Stimulated activated CD8-positive, alpha-beta memory T cell treated with anti-CD3 and anti-CD28 coated beads, Interleukin-4, amount 100 ng/mL, for 24 hours (primary cell): ENCODE data around the gene CTCF.

ENCODE experiments used
- DNase-seq: peaks from one replicate; pipeline ENCODE4 v3.0.0-alpha.2; 2020; ENCODE audit warnings: low read depth

CTCF gene

GRCh38 chr16:67653789-67654402 is 91.6 kb downstream of the CTCF start:
- DNase-seq = no peak

- DNase-seq = no peak
Measured at GRCh38 chr16:67654403-67654911, 92.1 kb downstream of the CTCF start.

- no peak for DNase-seq
Measured at GRCh38 chr16:67655363-67655762, 93.0 kb downstream of the CTCF start.

- DNase-seq = no peak
Measured at GRCh38 chr16:67656344-67657016, 94.2 kb downstream of the CTCF start.

GRCh38 chr16:67657017-67657608 is 94.8 kb downstream of the CTCF start:
- DNase-seq = no peak

GRCh38 chr16:67657751-67658518 is 95.6 kb downstream of the CTCF start:
- DNase-seq = no peak

GRCh38 chr16:67658849-67659674 is 96.7 kb downstream of the CTCF start:
- no peak for DNase-seq

GRCh38 chr16:67659675-67660563 is 97.6 kb downstream of the CTCF start, which contains the start of gene ACD:
TSS of gene ACD (minus strand) at chr16:67660260. CDS start at chr16:67660220, 40 bp downstream.
- DNase-seq = peak; percentile 88

- peak; percentile 91 for DNase-seq
Measured at GRCh38 chr16:67660564-67661028, 98.3 kb downstream of the CTCF start, which contains the start of gene PARD6A. TSS of gene PARD6A (plus strand) at chr16:67660960. CDS start at chr16:67661039, 79 bp downstream.

- DNase-seq = no peak
Measured at GRCh38 chr16:67661101-67661761, 98.9 kb downstream of the CTCF start.

GRCh38 chr16:67661886-67662652 is 99.7 kb downstream of the CTCF start:
- DNase-seq = no peak

- DNase-seq = no peak
Measured at GRCh38 chr16:67662653-67663010, 100.3 kb downstream of the CTCF start.

- no peak for DNase-seq
Measured at GRCh38 chr16:67663151-67663876, 101.0 kb downstream of the CTCF start.

- DNase-seq = no peak
Measured at GRCh38 chr16:67663877-67664222, 101.5 kb downstream of the CTCF start.

- DNase-seq = no peak
Measured at GRCh38 chr16:67664258-67664657, 101.9 kb downstream of the CTCF start.

- DNase-seq = no peak
Measured at GRCh38 chr16:67664871-67665270, 102.5 kb downstream of the CTCF start.

GRCh38 chr16:67665598-67665997 is 103.3 kb downstream of the CTCF start:
- no peak for DNase-seq

GRCh38 chr16:67666032-67666551 is 103.8 kb downstream of the CTCF start:
- DNase-seq = no peak
